ENCODE results near the gene MKKS.

Gene MKKS

DNA sequence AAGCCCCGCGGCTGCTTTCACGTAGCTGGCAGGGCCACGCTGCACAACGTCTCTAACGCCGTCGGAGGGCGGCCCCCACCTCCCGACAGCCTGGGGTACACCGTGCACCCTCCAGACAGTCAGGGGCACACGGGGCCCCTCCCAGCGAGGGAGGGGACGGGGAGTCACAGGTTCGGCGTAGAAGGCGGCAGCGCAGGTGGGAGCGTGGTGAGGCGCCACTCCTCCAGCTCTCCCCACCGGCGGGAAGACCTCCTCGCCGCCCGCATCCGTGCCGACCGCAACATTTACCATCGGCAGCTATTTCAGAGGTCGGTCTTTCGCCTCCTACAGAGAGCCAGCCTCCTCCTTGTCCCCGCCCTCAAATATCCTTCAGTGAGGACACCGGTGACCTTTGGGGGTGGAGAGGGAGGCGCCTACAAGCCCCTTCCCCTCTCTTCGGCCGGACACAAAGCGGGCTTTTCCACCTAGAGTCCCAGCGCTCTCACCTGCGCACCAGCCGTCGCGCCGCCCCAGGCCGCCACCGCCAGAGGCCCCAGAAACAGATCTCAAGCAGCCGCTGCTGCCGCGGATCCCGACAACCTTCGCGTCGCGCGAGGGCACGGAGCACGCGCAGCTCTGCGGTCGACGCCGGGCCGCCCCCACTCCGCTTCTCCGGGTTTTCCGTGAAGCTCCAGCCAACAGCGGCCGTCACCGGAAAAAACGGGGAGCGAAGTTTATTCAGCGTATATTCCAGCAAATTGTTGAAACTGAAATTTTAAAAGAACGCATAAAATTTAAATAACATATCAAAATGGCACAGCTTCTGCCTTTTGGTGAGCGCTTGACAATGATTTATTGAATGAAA, at the start of gene MKKS:
Gene MKKS (minus strand): TSS at position 600 of the 844 bp plus-strand sequence. CDS start 20,708 bp downstream, outside the sequence.
- peak; percentile 92 for DNase-seq

DNA sequence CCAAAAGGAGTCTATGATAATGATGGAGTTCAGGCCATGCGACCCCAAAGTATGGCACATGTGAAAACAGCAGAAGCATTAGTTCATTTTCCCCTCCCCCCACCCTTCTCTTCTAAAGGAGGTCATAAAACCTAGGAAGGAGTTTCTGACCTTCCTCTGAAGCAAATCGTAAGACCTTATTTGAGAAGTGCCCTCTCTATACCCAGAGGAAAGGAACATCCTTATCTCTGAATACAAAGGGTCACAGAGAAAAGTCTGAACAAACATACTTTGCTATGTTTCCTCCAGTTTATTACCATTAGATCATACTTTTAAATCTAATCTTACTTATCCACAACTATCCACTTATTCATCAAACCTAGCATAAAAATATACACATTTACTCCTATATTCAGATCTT, 49.7 kb upstream of the MKKS start:
- peak; percentile 43 for DNase-seq

DNA sequence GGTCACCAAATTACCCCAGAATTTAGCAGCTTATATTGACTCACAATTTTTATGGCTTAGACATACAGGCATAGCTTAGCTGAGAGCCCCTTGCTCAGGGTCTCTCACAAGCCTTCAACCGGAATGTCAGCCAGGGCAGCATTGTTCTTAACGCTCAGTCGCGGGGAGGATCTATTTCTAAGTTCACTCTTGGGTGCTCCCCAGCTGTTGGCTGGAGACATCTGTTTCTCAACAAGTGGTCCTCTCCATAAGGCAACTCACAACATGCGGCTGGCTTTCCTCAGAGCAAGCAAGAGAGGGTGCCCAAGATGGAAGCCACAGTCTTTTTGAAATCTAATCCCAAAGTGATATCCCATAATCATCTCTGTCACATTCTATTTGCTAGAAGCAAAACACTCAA, 47.7 kb upstream of the MKKS start:
- no peak for DNase-seq

DNA sequence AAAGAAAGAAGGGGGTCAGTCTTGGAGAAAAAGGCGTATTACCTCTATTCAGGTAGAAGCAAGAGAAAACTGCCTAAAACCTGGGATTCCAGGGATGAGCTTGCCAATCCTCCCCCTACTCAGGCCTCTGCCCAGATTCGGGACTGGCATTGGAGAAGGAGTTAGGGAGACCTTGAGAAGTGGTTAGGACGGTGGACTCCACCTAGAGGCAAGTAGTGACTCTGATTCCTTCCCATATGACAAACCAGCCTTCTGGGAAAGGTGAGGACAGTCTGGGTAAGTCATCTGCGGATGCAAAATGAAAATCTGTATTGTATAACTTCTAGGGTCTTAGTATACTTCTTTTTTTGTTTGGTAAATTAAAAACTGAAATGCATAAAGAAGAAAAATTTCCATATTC, 44.9 kb upstream of the MKKS start:
- DNase-seq, result no peak

DNA sequence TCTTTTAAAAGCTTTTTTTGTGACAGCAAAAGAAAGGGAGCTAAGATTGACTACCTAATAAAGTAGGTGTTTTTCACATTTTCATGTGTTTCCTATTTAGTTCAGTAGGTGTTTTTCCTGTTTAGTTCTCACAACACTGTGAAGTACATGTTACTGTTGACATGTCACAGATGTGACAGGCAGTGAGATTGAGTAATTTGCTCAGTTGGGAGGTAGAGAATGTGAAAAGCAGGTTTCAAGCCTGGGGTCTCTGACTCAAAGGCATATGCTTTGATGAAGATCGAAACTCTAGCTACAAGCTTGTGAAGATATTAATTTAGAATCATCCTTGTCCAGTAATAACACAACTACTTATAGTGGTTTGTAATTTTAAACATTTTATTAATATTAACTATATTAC, 44.2 kb upstream of the MKKS start:
- no peak for DNase-seq

DNA sequence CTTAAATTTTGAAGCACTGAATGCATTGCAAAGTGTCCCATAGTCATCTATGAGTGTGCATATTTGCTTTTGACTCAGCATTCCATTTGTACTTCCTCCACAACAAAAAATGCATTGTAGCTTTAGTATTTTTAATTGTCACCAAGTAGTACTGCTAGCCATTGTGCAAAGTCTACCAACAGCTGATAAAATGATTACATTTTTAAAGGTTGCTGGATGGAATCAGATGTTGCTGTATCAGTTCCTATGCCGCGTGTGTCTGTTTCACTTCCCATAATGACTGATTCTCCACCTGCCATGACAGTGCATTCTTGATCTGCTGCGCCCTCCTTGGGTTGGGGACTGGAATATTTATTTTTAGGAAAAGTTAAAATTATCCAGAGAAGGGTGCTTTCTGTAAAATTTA, 42.3 kb upstream of the MKKS start:
- DNase-seq, result peak; percentile 75

DNA sequence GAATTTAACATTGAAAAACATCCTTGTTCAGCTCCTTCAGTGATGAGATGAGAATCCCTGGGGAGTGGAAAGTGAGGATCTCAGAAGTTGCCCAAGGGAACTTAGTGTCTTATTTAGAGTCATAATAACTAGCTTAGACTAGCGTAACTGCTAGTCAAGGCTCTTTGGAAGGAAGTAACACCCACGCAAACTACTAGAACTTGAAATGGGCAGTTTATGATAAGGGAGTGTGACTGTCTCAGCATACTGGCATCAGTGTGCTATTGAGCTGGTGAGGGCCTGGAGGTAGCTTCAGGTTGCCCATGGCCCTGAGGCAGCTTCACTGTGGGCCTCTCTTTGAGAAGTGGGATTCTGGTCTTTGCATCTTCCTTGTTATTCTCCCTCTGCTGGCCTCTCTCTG, 41.2 kb upstream of the MKKS start:
- peak; percentile 66 for DNase-seq

DNA sequence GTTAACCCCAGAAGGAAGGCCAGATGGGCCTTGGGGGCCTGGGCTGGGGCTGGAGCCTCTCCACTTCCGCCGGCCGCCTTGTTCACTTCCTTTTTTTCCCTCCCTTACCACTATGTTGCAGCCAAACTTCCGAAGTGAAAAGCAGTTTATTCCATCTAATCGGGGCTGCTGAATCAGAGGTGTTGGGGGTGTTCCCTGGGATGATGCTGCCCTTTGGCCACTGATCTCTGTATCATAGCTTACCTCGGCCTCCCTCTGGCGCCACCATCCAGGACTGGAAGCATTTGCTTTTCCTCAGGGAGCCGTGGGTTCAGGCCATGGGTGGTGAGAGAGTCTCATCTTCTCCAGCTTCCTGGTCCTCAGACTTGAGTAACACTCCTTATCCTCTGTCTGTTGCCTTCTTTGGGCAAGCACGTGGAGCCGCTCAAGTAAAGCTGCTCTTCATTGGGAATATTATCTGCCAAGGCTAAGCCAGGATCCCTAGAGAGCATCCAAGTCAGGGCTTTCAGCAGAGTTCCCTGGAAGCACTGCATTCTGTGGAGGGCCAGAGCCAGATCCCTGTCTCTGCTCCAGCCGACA, 40.7 kb upstream of the MKKS start:
- no peak for DNase-seq

DNA sequence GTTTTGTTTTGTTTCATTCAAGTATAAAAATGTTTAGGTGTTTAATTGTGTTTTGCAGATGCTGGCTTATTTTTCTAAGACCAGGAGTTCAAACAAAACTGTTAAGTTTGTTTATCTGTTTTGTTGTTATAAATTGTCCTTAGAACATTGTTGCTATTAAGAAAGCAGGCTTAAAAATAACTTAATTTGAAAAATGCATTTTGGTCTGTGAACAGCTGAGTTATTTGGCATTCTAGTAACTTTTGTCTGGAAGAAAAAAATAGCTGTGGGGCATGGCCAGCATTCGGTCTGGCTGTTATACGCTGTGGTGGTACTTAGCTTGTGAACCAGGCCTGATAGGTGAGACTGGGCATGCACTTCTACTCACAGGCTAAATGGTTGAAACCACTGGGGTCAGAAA, 38.8 kb upstream of the MKKS start:
- DNase-seq, result no peak

DNA sequence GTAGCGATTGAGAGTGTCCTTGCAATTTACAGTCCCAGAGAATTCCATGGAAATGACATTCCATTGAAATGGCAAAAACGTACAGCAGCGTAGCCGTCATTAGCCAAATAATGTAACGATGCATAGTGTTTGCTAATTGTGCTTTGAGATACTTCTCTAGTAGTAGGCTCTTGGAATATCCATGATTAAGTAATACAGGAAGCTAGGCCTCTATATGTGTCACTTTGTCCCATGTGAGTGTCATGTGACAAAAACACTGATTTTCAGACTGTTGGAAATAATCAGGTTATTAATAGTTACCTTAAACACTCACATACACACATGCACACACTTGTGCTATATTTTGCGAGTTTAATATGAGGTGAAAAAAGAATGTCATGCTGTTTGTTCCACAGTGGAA, 36.3 kb upstream of the MKKS start:
- DNase-seq, result no peak

DNA sequence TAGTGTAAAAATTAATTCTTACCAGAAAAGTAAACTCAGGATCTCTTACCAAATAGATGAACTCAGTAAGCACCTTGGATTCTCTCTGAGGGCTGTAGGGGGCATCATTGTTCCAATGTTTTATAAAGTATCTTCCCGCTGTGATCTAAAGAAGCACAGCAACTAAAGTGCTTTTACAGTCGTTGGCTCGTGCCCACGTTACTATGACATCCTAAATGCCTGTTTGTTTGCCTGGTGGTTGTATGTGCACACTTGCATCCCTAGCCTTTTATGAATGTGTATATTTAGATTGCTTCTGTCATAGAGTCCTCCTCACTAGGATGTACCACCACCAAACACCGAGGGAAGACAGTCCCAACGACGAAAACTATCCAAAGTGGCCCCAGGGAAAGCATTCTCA, 35.6 kb upstream of the MKKS start:
- peak; percentile 93 for DNase-seq

DNA sequence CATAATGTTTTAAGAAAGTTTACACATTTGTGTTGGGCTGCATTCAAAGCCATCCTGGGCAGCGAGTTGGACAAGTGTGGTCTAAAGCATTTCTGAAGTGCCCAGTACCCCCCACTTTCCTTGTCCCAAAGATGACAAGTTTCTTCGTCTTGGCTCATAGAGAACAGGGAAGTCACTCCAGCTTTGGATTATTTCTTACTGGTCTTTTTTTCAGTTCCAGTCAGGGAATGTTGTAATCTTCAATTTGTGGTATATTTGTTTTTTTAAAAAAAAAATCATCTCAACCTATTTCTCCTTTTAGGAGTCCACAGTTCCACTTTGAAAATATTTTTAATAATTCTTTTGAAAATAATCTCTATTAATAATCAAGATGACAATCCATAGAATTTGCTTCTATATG, 35.0 kb upstream of the MKKS start:
- no peak for DNase-seq

DNA sequence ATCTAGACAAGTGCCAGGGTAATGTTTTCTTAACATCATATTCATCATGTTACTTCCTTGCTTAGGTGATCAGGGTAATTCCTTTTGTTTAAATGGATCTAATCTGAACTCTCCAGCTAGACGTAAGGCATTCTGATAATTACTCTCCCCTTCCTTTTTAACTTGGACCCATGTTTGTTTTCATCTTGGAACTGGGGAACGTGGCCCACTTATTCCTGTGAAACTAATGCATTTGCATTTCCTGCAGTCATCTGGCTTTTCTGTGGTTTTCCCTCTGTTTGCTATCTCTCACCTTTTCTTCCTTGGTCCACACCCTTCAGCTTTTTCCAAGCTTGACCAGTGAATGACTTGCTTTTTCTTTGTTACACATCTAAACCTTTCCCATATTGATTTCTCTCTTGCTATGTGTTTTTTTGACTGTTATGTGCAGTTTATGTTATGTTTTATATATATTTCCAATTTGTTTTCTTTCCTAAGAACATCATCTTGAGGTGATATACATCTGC, 34.4 kb upstream of the MKKS start:
- DNase-seq, result no peak

DNA sequence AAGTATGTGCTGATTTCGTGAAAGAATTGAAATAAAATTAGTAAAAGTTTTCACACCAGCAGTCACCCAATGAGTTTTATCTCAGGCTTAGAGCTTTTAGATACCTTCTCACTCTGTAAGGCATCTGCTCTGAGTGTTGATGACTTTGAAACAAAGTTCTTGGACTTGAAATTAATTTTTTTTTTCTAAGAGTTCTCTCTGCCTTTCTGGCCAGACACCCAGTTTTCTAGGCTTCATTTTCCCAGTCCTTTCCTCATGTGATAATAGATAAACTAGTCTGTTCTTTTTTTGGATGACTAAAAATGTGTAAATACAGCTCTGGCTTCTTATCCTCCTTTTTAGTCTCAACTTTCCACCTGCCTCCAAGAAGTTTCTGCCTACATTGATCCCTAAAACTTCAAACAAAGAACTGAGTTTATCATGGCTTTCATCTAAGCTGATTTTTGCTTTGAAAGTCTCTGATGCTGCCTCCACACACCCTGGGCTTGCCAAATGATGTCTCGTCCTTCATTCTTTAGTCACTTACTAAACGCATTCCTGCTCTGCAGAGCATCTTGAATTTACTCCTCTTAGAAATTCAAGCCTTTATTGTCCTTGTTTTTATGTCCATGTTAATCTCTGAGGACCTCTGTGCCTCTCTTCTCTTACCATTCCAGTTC, 33.8 kb upstream of the MKKS start:
- DNase-seq, result no peak

DNA sequence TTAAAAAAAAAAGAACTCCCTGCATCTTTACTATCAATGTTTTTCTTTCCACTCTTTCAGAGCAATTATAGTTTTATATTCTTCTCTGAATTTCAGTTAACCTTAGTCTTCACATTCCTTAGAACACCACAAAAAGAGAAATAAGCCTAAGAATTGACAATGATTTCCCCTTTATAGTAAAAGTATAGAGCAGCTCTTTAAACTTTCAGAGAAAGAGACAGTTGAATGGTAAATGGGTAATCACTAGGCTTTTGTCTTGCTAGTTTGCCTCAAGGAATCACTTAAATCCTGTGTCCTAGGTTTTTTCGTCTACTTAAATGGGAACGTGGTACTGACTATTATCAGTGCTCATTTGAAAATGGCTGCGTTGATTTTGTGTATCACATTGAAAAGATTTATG, 32.8 kb upstream of the MKKS start:
- no peak for DNase-seq

DNA sequence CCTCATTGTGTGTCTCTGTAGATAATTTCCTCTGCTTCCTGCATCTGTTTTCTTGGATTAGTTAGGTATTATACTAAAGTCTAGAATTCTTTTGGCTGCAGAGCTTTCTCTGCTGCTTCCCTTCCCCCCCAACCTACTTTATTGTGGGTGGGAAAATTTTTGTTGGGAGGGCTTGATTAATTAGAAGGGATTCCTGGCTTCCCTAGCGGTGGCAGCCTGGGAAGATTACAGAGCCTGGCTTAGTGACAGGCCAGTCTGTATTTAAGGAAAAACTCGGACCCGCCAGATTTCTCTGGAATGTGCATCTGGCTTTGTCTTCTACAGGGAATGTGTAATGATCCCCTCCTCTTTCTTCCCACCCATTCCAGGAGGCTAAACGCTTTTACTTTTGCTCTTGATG, 32.3 kb upstream of the MKKS start:
- no peak for DNase-seq

DNA sequence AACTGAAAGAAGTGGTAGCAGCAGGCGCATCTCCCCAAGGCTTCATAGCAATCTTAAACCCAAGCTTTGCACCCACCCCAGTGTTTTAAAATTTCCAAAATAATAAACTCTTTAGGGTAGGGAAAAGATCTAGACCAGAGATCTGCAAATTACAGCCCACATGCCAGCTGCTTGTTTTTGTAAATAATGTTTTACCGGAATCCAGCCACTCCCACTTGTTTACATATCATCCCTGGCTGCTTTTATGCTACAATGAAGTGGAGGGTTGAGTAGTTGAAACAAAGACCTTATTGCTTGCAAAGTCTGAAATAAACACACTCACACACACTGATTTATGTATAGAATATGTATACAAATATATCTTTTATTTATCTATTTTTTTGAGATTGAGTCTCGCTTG, 31.1 kb upstream of the MKKS start:
- DNase-seq, result no peak

DNA sequence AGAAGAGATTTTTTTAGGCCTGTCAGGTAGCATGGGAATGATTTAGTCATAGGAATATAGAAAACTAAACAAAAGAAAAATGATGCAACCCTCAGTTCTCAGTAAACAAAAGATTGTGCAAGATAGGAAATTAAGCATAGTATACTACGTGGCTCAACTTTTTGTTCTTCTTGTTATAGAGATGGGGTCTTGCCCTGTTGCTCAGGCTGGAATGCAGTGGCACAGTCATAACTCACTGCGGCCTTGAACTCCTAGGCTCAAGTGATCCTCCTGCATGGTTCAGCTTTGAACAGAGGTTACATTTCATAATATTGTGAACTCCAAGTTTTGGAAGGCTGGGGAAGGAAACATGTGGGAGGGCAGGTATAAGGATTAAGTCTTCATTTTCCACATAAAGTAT, 29.6 kb upstream of the MKKS start:
- no peak for DNase-seq

DNA sequence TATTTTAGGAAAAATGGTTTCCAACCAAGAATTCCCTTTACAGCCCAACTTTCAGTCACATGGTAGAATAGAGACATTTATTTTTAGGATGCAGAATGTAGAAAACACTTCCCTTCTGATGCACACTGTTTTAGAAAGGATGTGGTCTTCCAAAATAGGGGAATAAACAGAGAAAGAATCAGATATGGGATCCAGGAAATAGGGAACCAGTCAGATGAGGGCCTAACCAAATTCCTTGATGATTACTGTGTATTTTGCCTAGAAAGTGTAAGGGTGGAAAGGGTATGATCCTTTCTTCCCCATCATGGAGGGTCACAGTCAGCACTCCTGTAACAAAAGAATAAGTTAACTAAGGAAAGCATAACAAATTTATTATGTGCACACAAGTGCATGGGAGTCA, 28.5 kb upstream of the MKKS start:
- DNase-seq, result no peak

DNA sequence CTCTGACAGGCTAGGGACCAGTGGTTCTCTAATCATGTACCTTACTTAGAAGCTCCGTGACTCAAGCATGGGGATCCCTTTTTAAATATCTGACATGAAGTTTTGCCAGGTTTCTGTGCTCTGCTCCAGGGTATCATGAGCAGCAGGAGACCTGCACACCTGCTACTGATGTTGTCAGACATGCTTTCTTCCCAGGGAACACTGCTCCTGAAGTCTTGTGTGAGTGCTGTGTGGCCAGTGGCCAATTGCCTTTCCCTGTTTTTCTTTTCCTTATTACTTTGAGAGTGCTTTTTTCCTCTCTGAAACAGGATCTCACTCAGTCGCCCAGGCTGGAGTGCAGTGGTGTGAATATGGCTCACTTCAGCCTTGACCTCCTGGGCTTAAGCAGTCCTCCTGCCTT, 27.5 kb upstream of the MKKS start:
- DNase-seq, result no peak

DNA sequence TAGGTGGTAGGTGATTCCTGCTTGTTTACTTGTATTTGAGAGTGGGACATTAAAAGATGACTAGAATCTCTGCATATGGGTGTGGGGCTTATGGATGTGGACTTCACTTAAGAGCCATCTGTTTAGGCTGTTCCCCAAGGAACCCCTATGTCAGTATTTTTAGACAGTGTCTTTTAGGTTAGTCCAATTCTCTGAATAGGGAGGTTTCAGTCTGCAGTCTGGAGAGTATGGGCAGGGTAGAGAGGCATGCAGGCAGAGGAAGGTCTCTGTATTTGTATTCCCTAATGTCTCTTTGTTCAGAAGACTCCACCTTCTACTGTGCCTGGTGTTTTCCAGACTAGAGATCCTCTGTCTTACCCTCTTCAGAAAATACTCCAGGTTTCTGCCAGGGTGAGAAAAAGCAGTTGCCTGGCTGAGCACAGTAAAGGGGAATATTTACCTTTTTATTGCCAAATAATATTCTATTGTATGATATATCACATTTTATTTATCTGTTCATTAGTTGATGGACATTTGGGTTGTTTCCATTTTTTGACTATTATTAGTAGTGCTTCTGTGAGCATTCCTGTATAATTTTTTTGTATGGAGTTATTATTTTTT, 20.2 kb upstream of the MKKS start:
- DNase-seq, result no peak

DNA sequence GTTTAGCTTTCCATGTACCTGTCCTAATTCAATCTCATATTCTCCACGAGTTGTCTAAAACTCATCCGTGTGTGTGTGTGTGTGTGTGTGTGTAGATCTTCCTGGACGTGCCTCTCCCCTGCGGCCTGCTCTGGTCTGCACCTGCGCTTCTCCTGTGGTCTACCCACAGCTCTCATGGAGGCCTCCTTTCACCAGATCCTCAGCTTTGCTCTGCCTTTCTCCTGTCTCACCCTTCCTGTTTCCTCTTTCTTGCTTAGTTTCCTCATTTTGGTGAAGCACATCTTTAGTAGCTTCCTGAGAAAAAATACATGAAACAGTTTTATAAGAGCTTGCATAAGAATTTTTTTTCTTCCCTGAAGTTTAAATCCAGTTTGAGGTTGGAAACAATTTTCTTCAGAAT, 19.2 kb upstream of the MKKS start:
- peak; percentile 84 for DNase-seq

DNA sequence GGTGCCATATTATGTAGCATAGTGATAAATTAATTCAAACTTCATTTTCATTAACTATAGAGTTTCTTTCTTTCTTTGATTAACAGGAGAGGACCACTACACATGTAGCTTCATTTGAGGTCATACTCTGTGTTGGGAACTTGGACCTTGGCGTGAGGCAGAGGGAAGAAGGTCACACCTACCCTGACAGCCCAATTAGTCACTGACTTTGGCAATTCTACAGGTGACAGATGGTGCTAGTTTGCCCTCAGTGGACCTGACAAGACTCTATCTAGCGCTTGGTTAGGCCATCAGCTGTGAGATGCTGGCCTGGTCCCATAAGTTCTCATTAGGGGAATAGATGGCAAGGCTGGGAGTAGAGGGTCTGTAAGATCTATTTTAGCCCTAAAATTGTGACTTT, 15.2 kb upstream of the MKKS start:
- no peak for DNase-seq
